BJ (cell line): ENCODE data around the gene CNN3. TPM values are rescaled to one million over a fixed set of nuclear protein-coding genes. Genes with fewer than 3 reads are reported as not detected.

Experiments
- CTCF ChIA-PET: fragments of 350-600 bp; formaldehyde crosslinking; extraction: SDS; loops from one replicate; lab custom pipeline; 2021; ENCODE audit warnings: antibody characterized with exemption, inconsistent platforms; lab: Yijun Ruan, JAX
- POLR2A ChIA-PET: fragments of 300-600 bp; sonication (Branson Sonifier 250); formaldehyde crosslinking; extraction: SDS; loops from one replicate; lab custom pipeline; 2021; ENCODE audit warnings: antibody characterized with exemption; lab: Charles Lee
- DNase-seq: peaks from one replicate; pipeline ENCODE4 v3.0.0-alpha.2; 2011; ENCODE audit warnings: low read depth
- H3K27me3 ChIP-seq: 2 replicates; pipeline ENCODE4 v1.6.0; 2011; ENCODE audit warnings: low read length; ENCODE audit not compliant: control insufficient read depth, insufficient read depth
- H3K36me3 ChIP-seq: 2 replicates; pipeline ENCODE4 v1.5.1; 2011; ENCODE audit warnings: low read length; ENCODE audit not compliant: control insufficient read depth, insufficient read depth
- H3K4me3 ChIP-seq: 2 replicates; pipeline ENCODE4 v1.5.1; 2011; ENCODE audit warnings: low read depth, mild to moderate bottlenecking, control low read depth, low read length
- CTCF ChIP-seq: IDR thresholded peaks from 2 replicates; pipeline ENCODE4 v1.5.1; 2011; ENCODE audit warnings: low read depth, mild to moderate bottlenecking, control low read depth, inconsistent platforms, low read length, moderate library complexity; ENCODE audit not compliant: insufficient read depth
- polyA plus RNA-seq: library from polyadenylated mRNA; depleted of rRNA; stranded (reverse); fragments of >200 nt; gene quantifications from 2 replicates; pipeline ENCODE4 v1.2.3, GENCODE V29; 2011

CNN3 gene
- polyA plus RNA-seq, 1 experiment: 169 TPM

- Histone ChIP-seq H3K27me3 (no peaks in the 10 kb centered on the region), H3K36me3 (no peaks in the 10 kb centered on the region; the same call in 1 of the 2 replicates), H3K4me3 (no peak overlapping the region)
- DNase-seq: no peak
- POLR2A ChIA-PET: no interaction called here
- TF ChIP-seq CTCF: no peak
- CTCF ChIA-PET: interaction anchor here (1.7 to 2.1 kb wide), 2 partner anchors 55 to 133 kb away, joined by 5 to 9 read pairs; no protein-coding TSS in a partner anchor
These were observed 17.9 kb downstream of the CNN3 start for GRCh38 chr1:94908965-94909364.

- no peak for TF ChIP-seq CTCF
- ChIA-PET POLR2A (no interaction called here), CTCF (interaction anchor here (0.5 to 2.6 kb wide), 3 partner anchors 11 to 66 kb away, joined by 4 to 9 read pairs (median 7); no protein-coding TSS in a partner anchor)
These were observed 18.7 kb downstream of the CNN3 start for GRCh38 chr1:94908190-94908589.

GRCh38 chr1:94907136-94907535, 19.8 kb downstream of the CNN3 start:
- POLR2A ChIA-PET: interaction anchor here (0.6 to 1.1 kb wide), 2 partner anchors 44 to 1789 kb away, joined by 3 to 6 read pairs; no protein-coding TSS in a partner anchor
- no peak overlapping the region for H3K4me3 ChIP-seq
- no peaks in the 10 kb centered on the region for H3K27me3 ChIP-seq
- no peak for TF ChIP-seq CTCF
- CTCF ChIA-PET: interaction anchor here (0.6 to 2.6 kb wide), 4 partner anchors 12 to 80 kb away, joined by 3 to 9 read pairs (median 5); no protein-coding TSS in a partner anchor
- DNase-seq: no peak
- H3K36me3 ChIP-seq: no peaks in the 10 kb centered on the region; the same call in 1 of the 2 replicates

More at GRCh38 chr1:94908190-94908589, 18.7 kb downstream of the CNN3 start:
- no peak overlapping the region for H3K4me3 ChIP-seq
- DNase-seq: no peak
- H3K27me3 ChIP-seq: no peaks in the 10 kb centered on the region
- H3K36me3 ChIP-seq: no peaks in the 10 kb centered on the region; the same call in 1 of the 2 replicates

GRCh38 chr1:94906382-94906781, 20.5 kb downstream of the CNN3 start:
- TF ChIP-seq CTCF: no peak
- POLR2A ChIA-PET: no interaction called here
- no peak for DNase-seq
- CTCF ChIA-PET: interaction anchor here (0.6 to 2.6 kb wide), 2 partner anchors 13 to 16 kb away, joined by 3 to 7 read pairs; no protein-coding TSS in a partner anchor
- H3K4me3 ChIP-seq: no peak overlapping the region
- H3K27me3 ChIP-seq: no peaks in the 10 kb centered on the region
- no peaks in the 10 kb centered on the region; the same call in 1 of the 2 replicates for H3K36me3 ChIP-seq

GRCh38 chr1:94905207-94905606, 21.7 kb downstream of the CNN3 start:
- DNase-seq: no peak
- ChIA-PET CTCF (interaction anchor here (2.0 kb wide), 1 partner anchor 51 kb away, joined by 7 read pairs; no protein-coding TSS in a partner anchor), POLR2A (no interaction called here)
- no peak for TF ChIP-seq CTCF
- Histone ChIP-seq H3K4me3 (no peak overlapping the region), H3K27me3 (no peaks in the 10 kb centered on the region), H3K36me3 (no peaks in the 10 kb centered on the region)
